ENCODE data around the gene TM9SF2. TPM values are rescaled to one million over a fixed set of nuclear protein-coding genes. Genes with fewer than 3 reads are reported as not detected.

TM9SF2 gene
- total RNA-seq, 1 experiment from 2014 or later = 106 TPM

DNA sequence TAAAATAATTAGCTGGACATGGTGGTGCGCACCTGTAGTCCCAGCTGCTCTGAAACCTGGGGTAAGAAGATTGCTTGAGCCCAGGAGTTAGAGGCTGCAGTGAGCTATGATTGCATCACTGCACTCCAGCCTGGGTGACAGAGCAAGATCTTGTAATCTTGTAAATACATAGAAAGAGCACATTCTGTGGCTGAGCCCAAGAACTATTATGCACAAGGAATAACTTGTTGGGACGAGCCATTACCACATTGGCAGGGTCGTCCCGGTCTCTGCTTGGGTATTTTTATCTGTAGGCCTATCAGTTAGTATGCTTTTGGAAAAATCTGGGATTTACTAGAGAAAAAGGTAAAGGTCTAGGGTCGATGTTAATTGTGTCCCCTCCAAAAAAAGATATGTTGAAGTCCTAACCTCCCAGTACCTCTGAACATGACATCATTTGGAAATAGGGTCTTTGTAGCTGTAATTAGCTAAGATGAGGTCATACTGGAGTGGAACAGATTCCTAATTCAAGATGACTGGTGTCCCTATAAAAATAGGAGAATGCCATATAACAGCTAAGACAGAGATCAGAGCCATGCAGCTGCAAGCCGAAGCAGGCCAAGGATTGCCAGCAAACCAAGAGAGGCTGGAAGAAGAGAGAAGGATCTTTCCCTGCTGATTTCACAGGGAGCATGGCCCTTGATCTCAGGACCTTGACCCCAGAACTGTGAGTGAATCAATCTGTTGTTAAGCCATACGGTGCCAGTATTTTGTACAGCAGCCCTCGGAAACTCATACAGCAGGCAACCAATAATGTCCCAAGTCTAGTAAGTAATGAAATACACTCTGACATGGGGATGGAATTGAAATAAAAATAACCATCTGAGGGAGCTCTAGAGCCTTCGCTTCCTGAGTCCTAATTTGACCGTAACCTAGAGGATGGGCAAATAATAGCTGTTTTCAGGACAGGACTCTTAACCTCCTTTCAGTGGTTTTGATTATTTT is 77.0 kb downstream of the TM9SF2 start:
- DNase-seq (ENCODE audit: low read depth) = no peak

GRCh38 chr13:99580500-99581268 is 79.4 kb downstream of the TM9SF2 start:
- DNase-seq (ENCODE audit: low read depth) = no peak

GRCh38 chr13:99582511-99582910 is 81.2 kb downstream of the TM9SF2 start:
- no peak for DNase-seq (ENCODE audit: low read depth)

- DNase-seq (ENCODE audit: low read depth) = no peak
Measured at GRCh38 chr13:99585609-99586008, 84.3 kb downstream of the TM9SF2 start.

DNA sequence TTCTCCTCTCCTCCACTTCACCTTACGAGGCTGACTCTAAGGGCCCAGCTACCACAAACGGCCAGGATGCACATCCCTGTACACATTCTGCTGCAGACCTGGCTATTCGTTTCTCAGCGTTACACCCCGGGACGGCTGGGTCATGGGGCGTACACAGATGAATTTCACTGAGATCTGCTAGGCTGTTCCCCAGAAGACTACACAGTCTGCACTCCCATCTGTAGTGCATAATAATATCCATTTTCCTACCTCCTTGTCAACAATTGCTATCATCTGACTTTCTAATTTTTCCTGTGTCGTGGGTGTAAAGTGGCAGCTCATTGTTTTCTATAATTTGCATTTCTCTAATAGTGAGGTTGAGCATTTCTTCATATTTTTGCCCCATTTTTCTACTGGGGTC is 85.7 kb downstream of the TM9SF2 start:
- DNase-seq (ENCODE audit: low read depth) = no peak

- no peak for DNase-seq (ENCODE audit: low read depth)
Measured at GRCh38 chr13:99587893-99588606, 86.8 kb downstream of the TM9SF2 start.

DNA sequence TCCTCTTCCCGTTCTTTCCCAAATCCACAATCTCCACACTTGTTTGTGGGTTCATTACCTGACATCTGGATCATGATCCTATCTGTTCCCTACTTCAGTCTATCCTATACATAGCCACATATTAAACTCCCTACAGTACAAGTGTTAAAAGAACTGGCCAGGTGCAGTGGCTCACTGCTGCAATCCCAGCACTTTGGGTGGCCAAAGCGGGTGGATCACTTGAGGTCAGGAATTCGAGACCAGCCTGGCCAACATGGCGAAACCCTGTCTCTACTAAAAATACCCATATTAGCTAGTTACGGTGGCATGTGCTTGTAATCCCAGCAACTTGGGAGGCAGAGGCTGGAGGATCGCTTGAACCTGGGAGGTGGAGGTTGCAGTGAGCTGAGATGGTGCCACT is 88.3 kb downstream of the TM9SF2 start:
- DNase-seq (ENCODE audit: low read depth) = no peak

DNA sequence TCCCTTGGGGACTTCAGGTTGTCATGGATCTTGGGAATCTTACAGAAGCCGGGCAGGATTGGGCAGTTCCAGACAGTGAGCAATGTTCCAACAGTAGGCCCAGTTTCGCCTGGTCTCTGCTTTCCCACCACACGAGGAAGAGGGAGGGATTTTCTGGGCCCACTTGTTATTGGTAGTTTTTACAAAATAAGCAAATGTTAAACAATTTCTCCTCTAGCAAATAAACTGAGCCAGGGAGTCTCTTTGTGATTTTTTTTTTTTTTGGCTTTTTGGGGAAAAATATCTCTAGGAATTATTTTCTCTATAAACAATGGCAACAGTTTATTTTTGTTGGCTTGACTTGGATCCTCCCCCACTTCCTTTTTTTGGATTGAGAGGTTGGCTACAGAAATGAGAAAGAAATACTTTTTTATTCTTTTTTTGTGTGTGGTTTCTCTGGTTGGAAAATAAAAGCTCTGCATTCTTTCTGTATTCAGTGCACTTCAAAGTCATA is 89.3 kb downstream of the TM9SF2 start:
- no peak for DNase-seq (ENCODE audit: low read depth)

DNA sequence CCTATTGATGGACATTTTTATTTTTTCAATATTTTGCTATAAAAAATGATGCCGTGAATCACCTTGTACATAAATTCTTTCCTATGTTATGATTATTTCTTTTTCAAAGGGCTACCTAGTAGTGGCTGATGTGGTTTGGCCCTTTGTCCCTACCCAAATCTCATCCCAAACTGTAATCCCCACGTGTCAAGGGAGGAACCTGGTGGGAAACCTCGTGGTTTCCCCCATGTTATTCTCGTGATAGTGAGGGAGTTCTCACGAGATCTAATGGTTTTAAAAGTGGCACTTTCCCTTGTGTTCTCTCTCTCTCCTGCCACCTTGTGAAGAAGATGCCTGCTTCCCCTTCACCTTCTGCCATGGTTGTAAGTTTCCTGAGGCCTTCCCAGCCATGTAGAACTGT is 94.9 kb downstream of the TM9SF2 start:
- DNase-seq (ENCODE audit: low read depth) = no peak

- DNase-seq (ENCODE audit: low read depth) = no peak
Measured at GRCh38 chr13:99600318-99600717, 99.0 kb downstream of the TM9SF2 start.

- no peak for DNase-seq (ENCODE audit: low read depth)
Measured at GRCh38 chr13:99601535-99601934, 100.3 kb downstream of the TM9SF2 start.

DNA sequence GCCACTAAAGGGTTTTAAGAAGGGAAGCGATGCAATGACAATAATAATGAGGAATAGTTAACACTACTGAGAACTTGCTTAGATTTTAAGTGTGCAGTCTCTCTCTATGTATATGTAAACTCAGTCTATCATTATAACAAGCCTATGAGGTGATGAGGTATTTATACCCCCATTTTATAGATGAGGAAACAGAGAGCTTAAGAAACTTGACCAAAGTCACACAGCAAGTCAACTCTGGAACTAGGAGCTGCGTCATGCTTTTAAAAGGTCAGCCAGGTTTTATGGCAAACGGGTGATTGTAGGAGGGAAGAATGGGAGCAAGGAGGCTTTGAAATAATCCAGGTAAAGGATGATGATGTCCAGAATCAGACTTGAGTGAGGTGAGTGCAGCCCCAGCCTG is 103.4 kb downstream of the TM9SF2 start:
- DNase-seq (ENCODE audit: low read depth) = no peak

- peak; percentile 32 for DNase-seq (ENCODE audit: low read depth)
Measured at GRCh38 chr13:99605420-99606323, 104.4 kb downstream of the TM9SF2 start.

DNA sequence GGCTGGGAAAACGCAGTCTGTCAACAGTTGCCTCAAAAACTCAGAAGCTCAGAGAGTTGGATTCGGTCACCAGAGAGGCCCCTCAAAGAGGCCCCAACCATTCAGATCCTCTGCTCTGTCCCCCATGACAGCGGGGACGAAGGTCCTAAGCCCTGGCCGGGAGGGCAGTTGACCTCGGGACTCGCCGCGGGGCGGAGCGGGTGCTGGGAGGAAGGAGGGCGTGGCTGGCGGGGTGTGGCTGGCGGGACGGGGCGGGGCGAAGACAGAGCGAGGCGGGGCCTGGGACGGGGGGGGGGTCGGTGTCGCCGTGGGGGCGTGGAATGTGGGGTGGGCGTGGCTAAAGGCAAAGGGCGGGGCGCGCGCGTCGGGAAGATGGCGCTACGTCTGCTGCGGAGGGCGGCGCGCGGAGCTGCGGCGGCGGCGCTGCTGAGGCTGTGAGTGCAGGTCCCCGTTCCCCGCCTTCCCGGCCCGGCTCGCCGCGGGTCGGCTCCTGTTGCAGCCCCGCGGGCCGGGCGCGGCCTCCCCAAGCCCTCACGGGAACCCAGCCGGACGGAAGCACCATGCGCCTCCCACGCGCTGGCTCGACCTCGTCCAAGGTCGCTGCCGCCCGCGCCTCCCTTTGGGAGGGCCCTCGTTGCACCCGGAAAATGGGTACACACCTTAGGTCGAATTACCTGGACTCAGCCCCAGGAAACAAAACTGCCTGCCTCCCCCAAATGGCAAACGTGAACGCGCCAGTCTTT is 105.2 kb downstream of the TM9SF2 start, which contains the start of gene CLYBL:
TSS of gene CLYBL (plus strand) at position 367 of the 743 bp plus-strand sequence.
- DNase-seq (ENCODE audit: low read depth) = peak; percentile 88

- no peak for DNase-seq (ENCODE audit: low read depth)
Measured at GRCh38 chr13:99608345-99608744, 107.1 kb downstream of the TM9SF2 start.

- DNase-seq (ENCODE audit: low read depth) = no peak
Measured at GRCh38 chr13:99610702-99611289, 109.5 kb downstream of the TM9SF2 start.

All from Daoy (cell line).